Stomach (tissue), 4 donors: ENCODE measurements around the gene WNK1.

Experiments used
- POLR2A ChIP-seq, 4 donors: fragments of 450-650 bp; IDR thresholded peaks; one replicate each; pipeline ENCODE4 v1.6.1; 2016; ENCODE audit warnings: antibody characterized with exemption in 4 of 4, control low read depth in 2 of 4, mild to moderate bottlenecking in 1 of 4, moderate library complexity in 1 of 4
- POLR2AphosphoS5 ChIP-seq, 3 donors: sonication (generic); formaldehyde crosslinking; IDR thresholded peaks; one replicate each; pipeline ENCODE4 v1.6.1; 2016; ENCODE audit warnings: antibody characterized with exemption in 3 of 3
- TF ChIP-seq, protein P1 (sequence below), 7 experiments: fragments of 450-650 bp in 4 of 7; fragments of 200-600 bp in 3 of 7; sonication (generic) in 3 of 7; IDR thresholded peaks; one replicate each; pipeline ENCODE4 v1.5.1; 2016 to 2019; ENCODE audit warnings: antibody characterized with exemption in 7 of 7, control low read depth in 2 of 7, mild to moderate bottlenecking in 1 of 7

DNA sequence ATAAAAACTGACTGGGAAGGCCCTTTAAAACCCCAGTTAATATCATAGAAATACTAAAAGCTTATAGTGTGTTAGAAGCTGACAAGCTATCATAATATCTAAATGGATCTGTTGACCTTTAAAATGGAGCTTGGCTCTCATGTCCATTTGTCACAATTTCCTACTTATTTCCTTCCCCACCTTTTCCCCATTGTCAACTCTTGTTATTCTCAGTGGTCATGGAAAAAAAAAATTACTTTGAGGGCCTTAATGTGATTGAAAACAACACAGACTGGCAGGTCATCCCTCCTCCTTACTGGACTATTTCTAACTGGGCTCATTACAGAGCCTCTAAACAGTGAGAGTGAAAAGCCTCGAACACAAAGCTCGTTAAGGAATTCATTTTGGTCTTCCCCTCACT, 13.7 kb upstream of the WNK1 start:
- TF ChIP-seq POLR2A (IDR thresholded peaks at IDR 0.05) (no peak), POLR2AphosphoS5 (IDR thresholded peaks at IDR 0.05) (no peak)
- TF ChIP-seq, protein P1, sequence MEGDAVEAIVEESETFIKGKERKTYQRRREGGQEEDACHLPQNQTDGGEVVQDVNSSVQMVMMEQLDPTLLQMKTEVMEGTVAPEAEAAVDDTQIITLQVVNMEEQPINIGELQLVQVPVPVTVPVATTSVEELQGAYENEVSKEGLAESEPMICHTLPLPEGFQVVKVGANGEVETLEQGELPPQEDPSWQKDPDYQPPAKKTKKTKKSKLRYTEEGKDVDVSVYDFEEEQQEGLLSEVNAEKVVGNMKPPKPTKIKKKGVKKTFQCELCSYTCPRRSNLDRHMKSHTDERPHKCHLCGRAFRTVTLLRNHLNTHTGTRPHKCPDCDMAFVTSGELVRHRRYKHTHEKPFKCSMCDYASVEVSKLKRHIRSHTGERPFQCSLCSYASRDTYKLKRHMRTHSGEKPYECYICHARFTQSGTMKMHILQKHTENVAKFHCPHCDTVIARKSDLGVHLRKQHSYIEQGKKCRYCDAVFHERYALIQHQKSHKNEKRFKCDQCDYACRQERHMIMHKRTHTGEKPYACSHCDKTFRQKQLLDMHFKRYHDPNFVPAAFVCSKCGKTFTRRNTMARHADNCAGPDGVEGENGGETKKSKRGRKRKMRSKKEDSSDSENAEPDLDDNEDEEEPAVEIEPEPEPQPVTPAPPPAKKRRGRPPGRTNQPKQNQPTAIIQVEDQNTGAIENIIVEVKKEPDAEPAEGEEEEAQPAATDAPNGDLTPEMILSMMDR (IDR thresholded peaks at IDR 0.05): no peak
